ENCODE results near the gene TPBG.
A peak's percentile ranks its signal among the peaks of the same experiment; 100 is the strongest.

TPBG gene

GRCh38 chr6:82397962-82398692, 34.5 kb downstream of the TPBG start:
- TF ChIP-seq ZNF211 (tag by site-specific recombination; IDR thresholded peaks at IDR 0.05; ENCODE audit: low read depth): no peak
- no peak for TF ChIP-seq ZNF202 (tag by site-specific recombination; IDR thresholded peaks at IDR 0.05; ENCODE audit: borderline replicate concordance)
- TF ChIP-seq SP3 (tag by site-specific recombination; IDR thresholded peaks at IDR 0.05): peak; percentile 5; the same call in 1 of the 2 replicates
- TF ChIP-seq, protein P1, sequence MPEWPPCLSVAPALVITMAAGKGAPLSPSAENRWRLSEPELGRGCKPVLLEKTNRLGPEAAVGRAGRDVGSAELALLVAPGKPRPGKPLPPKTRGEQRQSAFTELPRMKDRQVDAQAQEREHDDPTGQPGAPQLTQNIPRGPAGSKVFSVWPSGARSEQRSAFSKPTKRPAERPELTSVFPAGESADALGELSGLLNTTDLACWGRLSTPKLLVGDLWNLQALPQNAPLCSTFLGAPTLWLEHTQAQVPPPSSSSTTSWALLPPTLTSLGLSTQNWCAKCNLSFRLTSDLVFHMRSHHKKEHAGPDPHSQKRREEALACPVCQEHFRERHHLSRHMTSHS (tag by site-specific recombination; IDR thresholded peaks at IDR 0.05): no peak
- no peak for TF ChIP-seq TSHZ1 (tag by site-specific recombination; IDR thresholded peaks at IDR 0.05; ENCODE audit: borderline replicate concordance)
- no peak for TF ChIP-seq MZF1 (tag by site-specific recombination; IDR thresholded peaks at IDR 0.05; ENCODE audit: borderline replicate concordance)
- no peak for TF ChIP-seq ZEB2 (tag by site-specific recombination; IDR thresholded peaks at IDR 0.05)
- TF ChIP-seq GLIS2 (tag by site-specific recombination; IDR thresholded peaks at IDR 0.05): no peak
- 0 out of 2 replicates have a peak, but pooled peaks have one; percentile 57 for TF ChIP-seq ZNF223 (tag by site-specific recombination; IDR thresholded peaks at IDR 0.05)
- TF ChIP-seq ZBTB11 (tag by site-specific recombination; conservative IDR thresholded peaks at IDR 0.05; ENCODE audit: low read depth): no peak
- no peak for TF ChIP-seq ZNF184 (tag by site-specific recombination; IDR thresholded peaks at IDR 0.05)
- TF ChIP-seq, protein P2, sequence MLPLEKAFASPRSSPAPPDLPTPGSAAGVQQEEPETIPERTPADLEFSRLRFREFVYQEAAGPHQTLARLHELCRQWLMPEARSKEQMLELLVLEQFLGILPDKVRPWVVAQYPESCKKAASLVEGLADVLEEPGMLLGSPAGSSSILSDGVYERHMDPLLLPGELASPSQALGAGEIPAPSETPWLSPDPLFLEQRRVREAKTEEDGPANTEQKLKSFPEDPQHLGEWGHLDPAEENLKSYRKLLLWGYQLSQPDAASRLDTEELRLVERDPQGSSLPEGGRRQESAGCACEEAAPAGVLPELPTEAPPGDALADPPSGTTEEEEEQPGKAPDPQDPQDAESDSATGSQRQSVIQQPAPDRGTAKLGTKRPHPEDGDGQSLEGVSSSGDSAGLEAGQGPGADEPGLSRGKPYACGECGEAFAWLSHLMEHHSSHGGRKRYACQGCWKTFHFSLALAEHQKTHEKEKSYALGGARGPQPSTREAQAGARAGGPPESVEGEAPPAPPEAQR (tag by site-specific recombination; IDR thresholded peaks at IDR 0.05): no peak
- no peak for TF ChIP-seq ZNF155 (tag by site-specific recombination; IDR thresholded peaks at IDR 0.05)
- TF ChIP-seq ZNF174 (tag by site-specific recombination; IDR thresholded peaks at IDR 0.05): no peak
- peak; percentile 58 for TF ChIP-seq INSM2 (tag by site-specific recombination; IDR thresholded peaks at IDR 0.05)
- TF ChIP-seq SP2 (tag by site-specific recombination; IDR thresholded peaks at IDR 0.05): no peak
- TF ChIP-seq ZNF366 (tag by site-specific recombination; conservative IDR thresholded peaks at IDR 0.05): 0 out of 2 replicates have a peak, but pooled peaks have one; percentile 26
- Histone ChIP-seq H3K36me3 (ENCODE audit: control insufficient read depth in 2 of 2, insufficient read depth in 1 of 2, low read length in 2 of 2) (no peaks in the 10 kb centered on the region), H3K4me3 (ENCODE audit: low read depth, low read length) (no peak overlapping the region), H3K27ac (ENCODE audit: extremely low read depth, low read depth, low read length) (no peak overlapping the region; the same call in 1 of the 2 replicates), H3K4me1 (ENCODE audit: control insufficient read depth, insufficient read depth, low read length) (peaks cover 19% of the 10 kb centered on the region), H3K9me3 (ENCODE audit: control insufficient read depth, insufficient read depth, low read depth, low read length) (no peaks in the 10 kb centered on the region)
- POLR2A ChIA-PET: interaction anchor here (0.9 kb wide), 1 partner anchor 35 kb away, joined by 3 read pairs; the partner anchor contains the start of gene TPBG
- CTCF ChIA-PET: interaction anchor here (0.6 to 2.0 kb wide), 3 partner anchors 10 to 314 kb away, joined by 3 to 8 read pairs (median 4); no protein-coding TSS in a partner anchor

Data from HEK293 (cell line).